Activated naive CD4-positive, alpha-beta T cell treated with anti-CD3 and anti-CD28 coated beads for 36 hours (primary cell): ENCODE measurements around the gene CEACAM21. TPM values are rescaled to one million over a fixed set of nuclear protein-coding genes. Genes with fewer than 3 reads are reported as not detected.
A peak's percentile ranks its signal among the peaks of the same experiment; 100 is the strongest.

ENCODE experiments used
- CTCF ChIA-PET: fragments of 350-600 bp; sonication (Branson Sonifier 250); formaldehyde crosslinking; loops from one replicate; lab custom pipeline; 2021; ENCODE audit warnings: antibody characterized with exemption; lab: Charles Lee
- DNase-seq: peaks from one replicate; pipeline ENCODE4 v3.0.0-alpha.2; 2020
- H3K27ac Mint-ChIP-seq: one replicate; pipeline ENCODE4 v1.8.0; 2021; ENCODE audit warnings: mild to moderate bottlenecking, mixed read lengths
- H3K27me3 Mint-ChIP-seq: one replicate; pipeline ENCODE4 v1.8.0; 2021; ENCODE audit warnings: low read depth, mixed read lengths
- H3K36me3 Mint-ChIP-seq: one replicate; pipeline ENCODE4 v1.8.0; 2021; ENCODE audit warnings: low read depth, mixed read lengths
- H3K4me1 Mint-ChIP-seq: one replicate; pipeline ENCODE4 v1.8.0; 2021; ENCODE audit warnings: low read depth, mixed read lengths
- H3K4me3 Mint-ChIP-seq: one replicate; pipeline ENCODE4 v1.8.0; 2021; ENCODE audit warnings: mild to moderate bottlenecking, moderate library complexity, mixed read lengths
- H3K9me3 Mint-ChIP-seq: one replicate; pipeline ENCODE4 v1.8.0; 2021; ENCODE audit warnings: mixed read lengths
- intact Hi-C: fragments of 100-400 bp; cut with micrococcal nuclease; formaldehyde crosslinking; loops from one replicate; pipeline ENCODE4 v1.15.1; 2023
- total RNA-seq, 2 experiments: library from RNA; stranded (reverse); gene quantifications; one replicate each; pipeline ENCODE4 v1.2.3, GENCODE V29; 2021

Gene CEACAM21
- total RNA-seq, 2 experiments from 2014 or later: 32.2 to 33.6 TPM

GRCh38 chr19:41604831-41605230, 28.9 kb downstream of the CEACAM21 start:
- DNase-seq: no peak
- CTCF ChIA-PET: interaction anchor here (1.3 to 2.4 kb wide), 2 partner anchors 10 to 37 kb away, joined by 4 to 9 read pairs; no protein-coding TSS in a partner anchor
- no peaks in the 10 kb centered on the region for H3K9me3 Mint-ChIP-seq
- no peaks in the 10 kb centered on the region for H3K36me3 Mint-ChIP-seq
- H3K27me3 Mint-ChIP-seq: peaks cover 2% of the 10 kb centered on the region
- no peak overlapping the region for H3K4me3 Mint-ChIP-seq
- H3K4me1 Mint-ChIP-seq: no peaks in the 10 kb centered on the region
- no peak overlapping the region for H3K27ac Mint-ChIP-seq
- intact Hi-C loops: no loop called here

GRCh38 chr19:41606215-41606837, 30.4 kb downstream of the CEACAM21 start:
- Mint-ChIP-seq H3K4me3 (no peak overlapping the region), H3K9me3 (no peaks in the 10 kb centered on the region), H3K36me3 (no peaks in the 10 kb centered on the region), H3K4me1 (no peaks in the 10 kb centered on the region), H3K27me3 (peaks cover 5% of the 10 kb centered on the region), H3K27ac (no peak overlapping the region)
- CTCF ChIA-PET: interaction anchor here (1.0 to 2.4 kb wide), 4 partner anchors 9 to 85 kb away, joined by 3 to 9 read pairs (median 4); no protein-coding TSS in a partner anchor
- no peak for DNase-seq
- intact Hi-C loops: no loop called here

DNA sequence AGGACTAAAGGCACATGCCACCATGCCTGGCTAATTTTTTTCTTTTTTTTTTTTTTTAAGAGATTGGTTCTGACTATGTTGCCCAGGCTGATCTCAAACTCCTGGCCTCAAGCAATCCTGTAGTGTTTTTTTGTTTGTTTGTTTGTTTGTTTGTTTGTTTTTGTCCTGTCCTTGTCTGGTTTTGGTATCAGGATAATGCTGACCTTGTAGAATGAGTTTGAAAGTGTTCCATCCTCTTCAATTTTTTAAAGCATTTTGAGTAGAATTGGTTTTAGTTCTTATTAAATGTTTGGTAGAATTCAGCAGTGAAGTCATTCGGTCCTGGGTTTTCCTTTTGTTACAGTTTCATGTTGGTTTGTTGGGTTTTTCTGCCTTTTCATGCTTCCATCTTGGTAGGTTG, 31.7 kb downstream of the CEACAM21 start:
- intact Hi-C loops: no loop called here
- no peak for DNase-seq
- CTCF ChIA-PET: interaction anchor here (0.6 kb wide), 1 partner anchor 146 kb away, joined by 3 read pairs; no protein-coding TSS in a partner anchor
- Mint-ChIP-seq H3K36me3 (no peaks in the 10 kb centered on the region), H3K4me1 (no peaks in the 10 kb centered on the region), H3K4me3 (no peak overlapping the region), H3K27me3 (peaks cover 6% of the 10 kb centered on the region), H3K27ac (no peak overlapping the region), H3K9me3 (no peaks in the 10 kb centered on the region)

- CTCF ChIA-PET: no interaction called here
- no peaks in the 10 kb centered on the region for H3K9me3 Mint-ChIP-seq
- H3K36me3 Mint-ChIP-seq: no peaks in the 10 kb centered on the region
- no peak overlapping the region for H3K4me3 Mint-ChIP-seq
- no peaks in the 10 kb centered on the region for H3K4me1 Mint-ChIP-seq
- DNase-seq: no peak
- H3K27me3 Mint-ChIP-seq: peaks cover 11% of the 10 kb centered on the region
- no peak overlapping the region for H3K27ac Mint-ChIP-seq
- intact Hi-C loops: no loop called here
These were observed 34.8 kb downstream of the CEACAM21 start for GRCh38 chr19:41610789-41611188.

DNA sequence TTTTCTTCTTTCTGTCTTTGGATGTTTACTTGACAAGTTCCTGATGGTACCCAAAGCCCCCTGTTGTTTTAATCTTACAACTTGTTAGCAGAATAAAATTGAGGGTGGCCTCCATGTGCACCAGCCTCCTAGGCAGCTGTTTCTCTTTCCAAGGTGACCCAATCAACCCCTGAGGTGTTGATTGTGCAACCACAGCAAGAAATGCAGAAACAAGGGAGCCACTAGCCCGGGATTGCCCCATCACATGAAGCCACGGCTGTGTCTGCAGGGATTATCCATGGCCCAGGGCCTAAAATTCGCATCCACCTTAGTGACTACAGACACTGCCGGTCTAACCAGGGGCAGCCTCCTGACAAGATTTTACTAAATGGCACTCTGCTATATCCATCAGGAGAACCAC, 36.5 kb downstream of the CEACAM21 start:
- CTCF ChIA-PET: no interaction called here
- Mint-ChIP-seq H3K9me3 (no peaks in the 10 kb centered on the region), H3K36me3 (no peaks in the 10 kb centered on the region), H3K4me3 (no peak overlapping the region), H3K27ac (no peak overlapping the region), H3K27me3 (peaks cover 13% of the 10 kb centered on the region), H3K4me1 (no peaks in the 10 kb centered on the region)
- no peak for DNase-seq
- intact Hi-C loops: no loop called here

DNA sequence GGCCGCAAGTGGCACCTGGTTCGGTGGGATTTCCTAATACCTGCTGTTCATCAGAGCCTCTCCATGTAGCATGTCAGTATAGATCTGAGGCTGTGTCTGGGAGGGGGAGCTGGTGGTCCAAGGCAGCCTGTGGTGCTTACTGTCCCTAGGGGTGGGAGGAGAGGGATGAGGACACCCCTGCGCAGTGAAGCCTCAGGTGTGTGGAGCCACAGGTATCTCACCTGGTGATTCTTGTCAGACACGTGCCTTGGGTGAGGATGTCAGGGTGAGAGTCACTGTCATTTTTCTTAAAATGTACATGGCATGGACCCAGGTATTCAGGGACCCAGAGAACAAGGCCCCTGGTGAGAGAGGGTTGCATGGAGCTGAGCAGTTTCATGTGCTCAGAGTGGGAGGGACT, 39.2 kb downstream of the CEACAM21 start:
- Mint-ChIP-seq H3K4me3 (no peak overlapping the region), H3K27me3 (peaks cover 8% of the 10 kb centered on the region), H3K4me1 (no peaks in the 10 kb centered on the region), H3K9me3 (no peaks in the 10 kb centered on the region), H3K36me3 (no peaks in the 10 kb centered on the region), H3K27ac (no peak overlapping the region)
- intact Hi-C loops: no loop called here
- CTCF ChIA-PET: no interaction called here
- no peak for DNase-seq

- H3K27me3 Mint-ChIP-seq: peaks cover 8% of the 10 kb centered on the region
- intact Hi-C loops: no loop called here
- no peaks in the 10 kb centered on the region for H3K36me3 Mint-ChIP-seq
- no peak overlapping the region for H3K4me3 Mint-ChIP-seq
- H3K4me1 Mint-ChIP-seq: no peaks in the 10 kb centered on the region
- no peaks in the 10 kb centered on the region for H3K9me3 Mint-ChIP-seq
- CTCF ChIA-PET: no interaction called here
- no peak overlapping the region for H3K27ac Mint-ChIP-seq
- peak; percentile 36 for DNase-seq
These were observed 41.0 kb downstream of the CEACAM21 start for GRCh38 chr19:41616792-41617621.

- Mint-ChIP-seq H3K36me3 (no peaks in the 10 kb centered on the region), H3K4me3 (no peak overlapping the region), H3K9me3 (no peaks in the 10 kb centered on the region), H3K27ac (no peak overlapping the region), H3K27me3 (peaks cover 4% of the 10 kb centered on the region), H3K4me1 (no peaks in the 10 kb centered on the region)
- CTCF ChIA-PET: no interaction called here
- DNase-seq: no peak
- intact Hi-C loops: no loop called here
These were observed 42.2 kb downstream of the CEACAM21 start for GRCh38 chr19:41617941-41618730.

- H3K27me3 Mint-ChIP-seq: peaks cover 4% of the 10 kb centered on the region
- H3K4me3 Mint-ChIP-seq: no peak overlapping the region
- no peaks in the 10 kb centered on the region for H3K4me1 Mint-ChIP-seq
- CTCF ChIA-PET: no interaction called here
- DNase-seq: no peak
- H3K9me3 Mint-ChIP-seq: no peaks in the 10 kb centered on the region
- H3K27ac Mint-ChIP-seq: no peak overlapping the region
- H3K36me3 Mint-ChIP-seq: no peaks in the 10 kb centered on the region
- intact Hi-C loops: no loop called here
These were observed 43.1 kb downstream of the CEACAM21 start for GRCh38 chr19:41619018-41619556.

GRCh38 chr19:41620171-41620570, 44.2 kb downstream of the CEACAM21 start:
- intact Hi-C loops: no loop called here
- H3K27me3 Mint-ChIP-seq: peaks cover 3% of the 10 kb centered on the region
- CTCF ChIA-PET: no interaction called here
- DNase-seq: no peak
- H3K4me3 Mint-ChIP-seq: no peak overlapping the region
- no peaks in the 10 kb centered on the region for H3K36me3 Mint-ChIP-seq
- no peaks in the 10 kb centered on the region for H3K4me1 Mint-ChIP-seq
- H3K9me3 Mint-ChIP-seq: no peaks in the 10 kb centered on the region
- no peak overlapping the region for H3K27ac Mint-ChIP-seq

DNA sequence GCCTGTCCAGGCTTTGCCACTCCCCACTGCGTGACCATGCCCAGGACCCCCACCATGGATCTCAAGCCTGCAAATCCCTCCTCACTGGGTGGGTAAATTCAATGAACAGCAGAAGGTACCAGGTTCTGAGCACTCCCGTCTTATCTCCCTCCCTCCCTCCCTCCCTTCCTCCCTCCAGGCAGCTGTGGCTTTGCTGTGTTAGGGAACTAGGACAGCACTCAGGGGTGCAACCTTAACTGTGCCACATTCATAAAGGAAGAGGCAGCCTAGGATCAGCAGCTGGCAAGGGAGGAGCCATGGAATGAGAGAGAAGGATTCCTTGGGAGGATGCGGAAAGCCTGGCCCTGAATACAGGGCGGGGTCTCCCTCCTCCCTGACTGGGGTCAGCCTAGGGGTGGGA, 45.3 kb downstream of the CEACAM21 start:
- no peak for DNase-seq
- Mint-ChIP-seq H3K9me3 (no peaks in the 10 kb centered on the region), H3K36me3 (no peaks in the 10 kb centered on the region), H3K27me3 (peaks cover 3% of the 10 kb centered on the region), H3K4me3 (no peak overlapping the region), H3K4me1 (no peaks in the 10 kb centered on the region), H3K27ac (no peak overlapping the region)
- intact Hi-C loops: no loop called here
- CTCF ChIA-PET: no interaction called here

GRCh38 chr19:41621654-41622053, 45.7 kb downstream of the CEACAM21 start:
- CTCF ChIA-PET: no interaction called here
- no peak overlapping the region for H3K27ac Mint-ChIP-seq
- no peak overlapping the region for H3K4me3 Mint-ChIP-seq
- H3K9me3 Mint-ChIP-seq: no peaks in the 10 kb centered on the region
- intact Hi-C loops: no loop called here
- H3K27me3 Mint-ChIP-seq: no peaks in the 10 kb centered on the region
- DNase-seq: no peak
- no peaks in the 10 kb centered on the region for H3K4me1 Mint-ChIP-seq
- H3K36me3 Mint-ChIP-seq: no peaks in the 10 kb centered on the region
